ENCODE results near the gene ATN1.
A peak's percentile ranks its signal among the peaks of the same experiment; 100 is the strongest.

ATN1 gene

GRCh38 chr12:6946033-6946919, 18.5 kb downstream of the ATN1 start:
- DNase-seq: peak; percentile 86

DNA sequence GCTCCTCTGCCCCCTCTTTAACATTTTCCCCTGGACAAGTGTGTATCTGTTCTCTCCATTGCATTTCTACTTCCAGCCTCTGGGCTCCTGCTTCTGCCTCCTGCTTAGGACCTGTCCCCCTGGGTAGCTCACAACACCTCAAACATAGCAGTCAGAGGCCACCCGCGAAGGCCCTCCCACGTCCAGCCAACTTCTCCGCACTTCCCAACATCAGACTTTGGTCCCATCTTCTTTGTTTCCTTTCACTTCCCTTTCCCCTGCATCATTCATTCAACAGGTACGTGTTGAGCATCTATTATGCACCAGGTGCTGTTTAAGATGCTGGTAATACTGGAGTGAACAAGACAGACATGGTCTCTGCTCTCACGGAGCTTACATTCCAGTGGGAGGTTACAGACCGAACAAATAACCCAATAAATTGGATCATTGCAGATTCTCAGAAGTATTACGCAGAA, 19.2 kb downstream of the ATN1 start:
- no peak for DNase-seq

- DNase-seq: no peak
Measured at GRCh38 chr12:6947615-6948014, 19.9 kb downstream of the ATN1 start.

DNA sequence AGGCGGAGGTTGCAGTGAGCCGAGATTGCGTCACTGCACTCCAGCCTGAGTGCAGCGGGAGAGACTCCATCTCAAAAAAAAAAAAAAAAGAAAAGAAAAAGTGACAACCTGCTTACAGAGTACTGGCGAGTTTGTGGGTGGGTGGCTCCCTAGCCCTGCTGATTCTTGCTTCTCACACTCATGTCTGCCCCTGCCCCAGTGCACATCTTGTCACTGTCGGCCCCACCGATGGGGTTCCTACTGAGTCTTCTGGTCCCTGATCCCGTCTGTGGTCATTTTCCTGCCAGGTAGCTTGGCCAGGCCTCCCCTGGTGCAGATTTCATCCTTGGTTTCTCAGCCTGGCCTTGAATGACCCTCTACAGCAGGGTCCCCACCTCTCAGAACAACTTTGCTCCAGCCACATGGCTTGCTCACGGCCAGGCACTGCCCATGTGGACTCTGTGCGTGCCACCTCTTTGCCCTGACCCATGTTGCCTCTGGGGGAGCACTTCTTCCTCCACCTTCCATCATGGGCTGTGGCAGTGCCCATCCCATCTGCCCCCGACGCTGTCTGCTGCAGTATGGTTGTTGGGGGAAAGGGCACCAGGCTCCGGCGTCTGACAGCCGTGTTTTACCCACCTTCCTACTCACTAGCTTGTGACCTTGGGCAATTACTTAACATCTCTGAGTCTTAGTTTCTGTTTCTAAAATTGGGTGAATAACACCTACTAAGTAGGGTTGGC, 21.3 kb downstream of the ATN1 start:
- no peak for DNase-seq

DNA sequence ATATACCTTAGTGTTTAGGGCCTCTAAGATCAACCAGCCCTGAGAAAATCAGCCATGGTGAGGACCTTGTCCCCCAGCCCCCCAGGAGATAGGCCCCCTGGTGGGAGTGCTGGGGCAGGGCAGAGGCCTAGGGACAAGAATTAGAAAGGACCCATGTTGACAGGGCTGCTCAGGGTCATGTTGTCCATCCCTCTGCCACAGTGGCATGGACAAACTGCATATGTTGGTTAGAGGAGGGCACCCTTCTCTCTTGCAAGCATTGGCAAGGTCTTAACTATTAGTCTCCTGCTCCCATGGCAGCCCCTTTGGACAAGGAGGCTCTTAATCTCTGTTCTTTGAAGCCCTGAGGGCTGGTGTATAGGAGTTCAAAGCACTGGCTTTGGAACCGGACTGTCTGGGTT, 22.6 kb downstream of the ATN1 start:
- no peak for DNase-seq

DNA sequence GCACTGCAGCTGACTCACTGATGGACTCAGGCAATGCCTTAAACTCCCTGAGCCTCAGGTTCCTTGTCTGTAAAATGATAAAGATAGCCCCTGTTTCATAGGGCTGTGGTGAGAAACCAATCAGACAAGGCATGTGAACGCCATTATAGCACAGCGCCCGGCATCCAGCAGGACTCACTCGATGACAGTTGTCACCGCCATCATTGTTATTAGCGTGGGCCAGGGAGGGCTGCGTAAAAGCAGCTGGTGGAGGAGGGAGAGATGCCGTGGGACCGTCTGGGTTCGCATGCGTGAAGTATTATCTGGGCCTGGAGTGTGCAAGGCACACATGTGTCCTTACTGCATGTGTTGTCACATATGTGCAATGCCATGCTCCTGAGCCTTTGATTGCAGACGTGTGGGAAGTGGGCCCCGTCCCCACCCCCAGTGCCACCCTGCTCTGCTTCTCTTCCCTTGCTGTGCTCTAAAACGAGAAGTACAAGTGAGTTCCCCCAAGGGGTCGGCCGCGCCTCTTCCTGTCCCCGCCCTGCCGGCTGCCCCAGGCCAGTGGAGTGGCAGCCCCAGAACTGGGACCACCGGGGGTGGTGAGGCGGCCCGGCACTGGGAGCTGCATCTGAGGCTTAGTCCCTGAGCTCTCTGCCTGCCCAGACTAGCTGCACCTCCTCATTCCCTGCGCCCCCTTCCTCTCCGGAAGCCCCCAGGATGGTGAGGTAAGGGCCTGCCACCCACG, 23.2 kb downstream of the ATN1 start, which contains the start of gene PTPN6:
TSS of gene PTPN6 (plus strand) at position 546 of the 730 bp plus-strand sequence. CDS start at position 703, 157 bp downstream.
- no peak for DNase-seq

DNA sequence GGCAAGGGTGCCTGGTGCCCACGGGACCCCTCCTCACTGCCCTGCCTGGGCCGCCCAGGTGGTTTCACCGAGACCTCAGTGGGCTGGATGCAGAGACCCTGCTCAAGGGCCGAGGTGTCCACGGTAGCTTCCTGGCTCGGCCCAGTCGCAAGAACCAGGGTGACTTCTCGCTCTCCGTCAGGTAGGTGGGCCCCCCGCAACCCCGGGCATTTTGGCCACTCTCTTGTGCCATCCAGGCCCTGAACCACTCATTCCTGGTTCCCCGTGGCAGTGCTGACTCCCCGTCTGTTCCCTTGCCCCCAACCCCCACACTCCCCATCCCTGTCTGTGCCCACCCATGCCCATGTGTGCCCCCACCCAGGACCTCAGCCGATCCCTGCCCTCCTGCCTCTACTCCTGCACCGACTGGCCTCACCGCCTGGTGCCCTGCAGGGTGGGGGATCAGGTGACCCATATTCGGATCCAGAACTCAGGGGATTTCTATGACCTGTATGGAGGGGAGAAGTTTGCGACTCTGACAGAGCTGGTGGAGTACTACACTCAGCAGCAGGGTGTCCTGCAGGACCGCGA, 23.9 kb downstream of the ATN1 start:
- no peak for DNase-seq

DNA sequence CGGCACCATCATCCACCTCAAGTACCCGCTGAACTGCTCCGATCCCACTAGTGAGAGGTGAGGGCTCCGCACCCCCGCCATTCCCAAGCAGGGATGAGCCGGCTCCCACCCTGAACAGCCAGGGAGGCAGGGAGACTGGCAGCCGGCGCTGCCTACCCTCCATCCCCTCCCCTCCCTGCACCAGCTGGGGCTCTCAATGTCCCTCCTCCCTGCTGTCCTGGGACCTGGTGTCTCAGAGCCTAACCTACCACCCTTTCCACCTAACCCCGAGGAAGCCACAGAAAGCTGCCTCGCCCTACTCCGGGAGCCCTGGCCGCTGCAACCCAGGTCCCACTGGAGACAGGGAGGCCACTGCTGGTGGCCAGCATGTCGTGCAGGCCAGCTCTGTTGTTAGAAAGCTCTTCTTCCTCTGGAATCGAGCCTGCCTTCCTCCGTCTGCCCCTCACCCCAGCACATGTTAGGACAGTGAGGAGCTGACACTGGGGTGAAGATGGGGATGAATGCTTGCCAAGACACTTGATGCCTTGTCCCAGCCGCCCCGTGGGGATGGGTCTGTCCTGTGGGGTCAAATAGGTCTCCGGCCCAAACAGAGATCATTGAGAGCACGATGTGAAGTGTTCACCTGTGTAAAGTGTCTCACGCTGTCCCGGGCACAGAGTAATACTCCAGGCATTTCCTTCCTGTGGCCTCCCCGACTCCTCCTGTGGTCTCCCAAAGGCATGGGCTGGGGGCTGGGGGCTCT, 24.5 kb downstream of the ATN1 start:
- no peak for DNase-seq

- DNase-seq: no peak
Measured at GRCh38 chr12:6952863-6953441, 25.2 kb downstream of the ATN1 start.

- DNase-seq: no peak
Measured at GRCh38 chr12:6953442-6954315, 25.9 kb downstream of the ATN1 start.

DNA sequence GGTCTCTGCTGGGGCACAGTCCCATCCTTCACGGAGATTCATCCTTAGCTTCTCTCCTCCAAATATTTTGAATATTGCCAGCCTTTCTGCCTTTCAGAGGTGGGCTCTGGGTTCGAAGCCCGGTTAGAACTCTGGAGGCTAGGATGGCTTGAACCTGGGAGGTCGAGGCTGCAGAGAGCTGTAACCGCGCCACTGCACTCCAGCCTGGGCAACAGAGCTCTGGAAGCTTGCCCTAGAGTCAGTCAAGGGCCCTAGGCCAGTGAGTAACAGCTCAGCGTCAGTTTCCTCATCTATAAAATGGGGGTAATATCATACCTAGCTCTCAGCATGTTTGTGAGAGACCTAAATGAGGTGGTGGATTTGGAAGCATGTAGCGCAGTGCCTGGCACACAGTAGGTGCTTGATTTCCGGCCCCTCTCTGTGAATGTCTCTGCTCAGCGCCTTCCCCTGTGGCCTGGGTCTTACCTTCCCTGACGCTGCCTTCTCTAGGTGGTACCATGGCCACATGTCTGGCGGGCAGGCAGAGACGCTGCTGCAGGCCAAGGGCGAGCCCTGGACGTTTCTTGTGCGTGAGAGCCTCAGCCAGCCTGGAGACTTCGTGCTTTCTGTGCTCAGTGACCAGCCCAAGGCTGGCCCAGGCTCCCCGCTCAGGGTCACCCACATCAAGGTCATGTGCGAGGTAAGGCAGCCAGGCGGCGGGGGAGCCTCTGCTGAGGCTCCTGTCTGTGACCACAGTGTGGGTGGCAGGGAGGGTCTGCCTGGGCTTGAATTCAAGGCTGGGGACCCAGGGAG, 26.8 kb downstream of the ATN1 start:
- DNase-seq: no peak

DNA sequence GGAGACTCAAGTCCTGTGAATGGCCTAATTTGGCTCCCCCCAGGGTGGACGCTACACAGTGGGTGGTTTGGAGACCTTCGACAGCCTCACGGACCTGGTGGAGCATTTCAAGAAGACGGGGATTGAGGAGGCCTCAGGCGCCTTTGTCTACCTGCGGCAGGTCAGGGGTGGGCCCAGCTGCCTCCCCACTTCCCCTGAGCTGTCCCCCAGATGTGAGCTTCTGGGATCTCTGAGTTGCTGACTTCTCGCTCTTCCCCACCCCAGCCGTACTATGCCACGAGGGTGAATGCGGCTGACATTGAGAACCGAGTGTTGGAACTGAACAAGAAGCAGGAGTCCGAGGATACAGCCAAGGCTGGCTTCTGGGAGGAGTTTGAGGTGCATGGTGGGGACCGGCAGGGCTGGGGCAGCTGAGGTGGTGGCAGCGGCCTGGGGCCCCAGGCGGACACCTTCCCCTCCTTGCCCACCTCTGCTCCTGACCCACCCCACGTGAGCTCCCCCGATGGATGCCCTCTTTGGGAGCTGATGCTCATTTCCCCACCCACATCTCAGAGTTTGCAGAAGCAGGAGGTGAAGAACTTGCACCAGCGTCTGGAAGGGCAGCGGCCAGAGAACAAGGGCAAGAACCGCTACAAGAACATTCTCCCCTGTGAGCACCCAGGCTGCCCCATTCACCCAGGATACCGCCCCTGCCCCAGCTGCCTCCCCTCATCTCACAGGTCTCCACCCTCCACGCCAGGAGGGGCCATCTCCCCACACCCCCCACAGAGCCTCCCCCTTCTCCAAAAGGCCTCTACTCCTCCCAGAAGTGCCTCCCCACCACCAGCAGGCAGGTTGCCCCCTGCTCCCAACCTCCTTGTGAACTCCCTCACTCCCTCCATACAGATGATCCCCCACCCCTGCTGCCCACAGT, 27.6 kb downstream of the ATN1 start:
- DNase-seq: no peak

DNA sequence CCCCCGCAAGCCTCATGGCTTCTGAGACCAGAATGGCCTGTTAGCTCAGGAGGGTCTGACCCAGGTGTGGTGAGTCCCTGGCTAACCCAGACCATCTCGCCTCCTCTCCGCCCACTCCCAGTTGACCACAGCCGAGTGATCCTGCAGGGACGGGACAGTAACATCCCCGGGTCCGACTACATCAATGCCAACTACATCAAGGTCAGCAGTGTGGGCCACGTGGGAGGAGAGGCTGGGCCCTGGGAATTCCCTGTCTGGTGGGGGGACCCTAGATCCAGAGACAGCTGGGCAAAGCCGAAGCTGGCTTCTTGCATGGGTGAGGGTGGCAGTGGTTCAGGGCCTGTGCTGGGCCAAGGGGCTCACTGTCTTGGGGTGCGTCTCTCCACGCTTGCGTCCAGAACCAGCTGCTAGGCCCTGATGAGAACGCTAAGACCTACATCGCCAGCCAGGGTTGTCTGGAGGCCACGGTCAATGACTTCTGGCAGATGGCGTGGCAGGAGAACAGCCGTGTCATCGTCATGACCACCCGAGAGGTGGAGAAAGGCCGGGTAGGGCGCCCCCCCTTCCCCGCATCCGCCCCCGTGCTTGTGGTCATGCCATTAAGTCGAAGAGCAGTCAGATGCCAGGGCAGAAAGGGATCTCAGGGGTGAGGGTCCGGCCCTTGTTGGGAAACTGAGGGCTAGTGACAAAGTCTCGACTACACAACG, 28.4 kb downstream of the ATN1 start:
- DNase-seq: no peak

DNA sequence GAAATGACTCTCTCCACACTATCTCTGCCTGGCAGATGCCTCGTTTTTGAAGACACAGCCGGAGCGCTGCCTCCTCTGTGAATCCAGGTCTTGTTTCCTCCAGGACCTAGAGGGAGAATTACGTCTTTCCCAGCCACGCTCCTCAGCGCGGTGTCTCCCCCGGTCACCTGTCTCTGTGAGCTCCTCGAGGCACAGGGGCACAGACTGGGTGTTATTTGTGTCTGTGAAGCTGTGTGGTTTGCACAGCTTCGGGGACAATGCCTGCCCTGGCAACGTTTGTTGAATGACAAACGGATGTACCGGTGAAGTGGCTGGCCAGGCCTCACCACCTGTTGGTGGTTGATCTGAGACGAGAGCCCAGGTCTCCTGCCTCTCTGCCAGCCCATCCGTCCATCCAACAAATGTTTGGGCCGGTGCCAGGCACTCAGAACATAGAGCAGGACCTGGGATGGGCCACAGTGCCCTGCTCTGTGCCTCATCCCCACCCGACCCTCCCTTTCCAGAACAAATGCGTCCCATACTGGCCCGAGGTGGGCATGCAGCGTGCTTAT, 29.5 kb downstream of the ATN1 start:
- no peak for DNase-seq

DNA sequence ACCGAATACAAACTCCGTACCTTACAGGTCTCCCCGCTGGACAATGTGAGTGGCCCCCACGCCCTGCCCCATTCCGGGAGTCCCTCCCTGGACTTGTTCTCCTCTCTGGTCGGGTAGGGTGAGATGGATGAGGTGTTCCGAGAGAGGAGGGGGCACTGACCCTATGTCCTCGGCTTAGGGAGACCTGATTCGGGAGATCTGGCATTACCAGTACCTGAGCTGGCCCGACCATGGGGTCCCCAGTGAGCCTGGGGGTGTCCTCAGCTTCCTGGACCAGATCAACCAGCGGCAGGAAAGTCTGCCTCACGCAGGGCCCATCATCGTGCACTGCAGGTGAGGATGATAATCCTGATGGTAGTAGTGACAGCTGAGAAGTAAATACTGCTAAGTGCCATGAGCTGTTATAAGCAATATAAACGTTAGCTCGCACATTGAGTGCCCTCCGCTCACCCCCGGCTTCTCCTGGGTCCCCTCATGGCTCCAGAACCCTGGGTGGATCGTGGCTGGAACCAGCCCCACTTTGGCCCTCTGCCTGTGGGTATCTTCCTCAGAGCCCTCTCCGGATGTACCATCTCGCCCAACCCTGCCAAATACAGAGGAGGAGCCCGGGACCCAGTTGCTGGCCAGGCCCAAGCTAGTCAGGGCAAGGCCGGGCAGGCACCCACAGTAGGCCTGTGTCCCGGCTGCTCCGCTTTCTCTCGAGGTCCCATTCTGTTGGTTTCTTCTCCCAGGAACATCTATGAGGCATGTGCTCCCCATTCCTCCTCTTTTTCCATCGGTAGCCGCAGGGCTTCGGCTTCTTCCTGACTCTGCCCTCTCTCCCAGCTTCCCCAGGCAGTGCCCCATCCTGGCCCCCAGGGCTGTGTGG, 30.2 kb downstream of the ATN1 start:
- no peak for DNase-seq

DNA sequence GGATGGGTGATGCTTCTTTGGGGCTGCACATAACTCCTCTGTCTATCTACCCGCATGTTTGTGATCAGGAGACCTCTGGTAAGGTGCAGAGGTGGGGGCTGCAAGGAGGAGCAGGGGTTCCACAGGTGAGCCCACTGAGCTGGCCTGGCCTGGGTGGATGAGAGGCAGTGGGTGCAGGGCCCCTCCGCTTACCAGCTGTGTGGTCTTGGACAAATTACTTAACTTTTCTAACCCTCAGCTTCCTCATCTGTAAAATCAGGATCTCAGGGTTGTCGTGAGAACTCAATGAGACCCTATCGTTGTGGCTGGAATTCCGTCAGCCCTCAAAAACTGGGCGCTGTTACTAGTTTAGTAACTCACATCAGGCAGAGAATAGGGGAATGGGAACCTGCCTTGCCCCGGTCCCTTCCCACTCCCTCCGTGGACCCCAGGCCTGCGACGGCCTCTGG, 30.9 kb downstream of the ATN1 start:
- DNase-seq: no peak
